ENCODE data around the gene ATRNL1. TPM values are rescaled to one million over a fixed set of nuclear protein-coding genes. Genes with fewer than 3 reads are reported as not detected.

ATRNL1 gene
- total and polyA plus RNA-seq, 2 experiments from 2014 or later: not detected

- in situ Hi-C loops (cut with MboI): no loop called here
- H3K4me1 ChIP-seq (ENCODE audit: insufficient read depth): no peaks in the 10 kb centered on the region
- H2AFZ ChIP-seq: no peak overlapping the region
- no peaks in the 10 kb centered on the region for H3F3A ChIP-seq (ENCODE audit: insufficient read depth)
- 43 to 50% methylated on average over 5 of the region's 5 CpGs for WGBS, 2 experiments (ENCODE audit: low coverage in 1 of 2, low lambda C conversion rate in 2 of 2, missing lambda C conversion rate in 2 of 2)
- no peaks in the 10 kb centered on the region for H4K20me1 ChIP-seq (ENCODE audit: insufficient read depth)
- H3K9me2 ChIP-seq (ENCODE audit: insufficient read depth): no peaks in the 10 kb centered on the region
- H3K9me3 ChIP-seq (ENCODE audit: low read depth): no peaks in the 10 kb centered on the region
- no peak overlapping the region for H3K27ac ChIP-seq
- DNase-seq: no peak
- H3K4me3 ChIP-seq: no peak overlapping the region
- H3K79me2 ChIP-seq (ENCODE audit: insufficient read depth): no peaks in the 10 kb centered on the region
- no peaks in the 10 kb centered on the region for H3K36me3 ChIP-seq (ENCODE audit: low read depth)
- TF ChIP-seq EZH2phosphoT487 (IDR thresholded peaks at IDR 0.05; ENCODE audit: insufficient read depth, low read depth) (no peak), EZH2 (IDR thresholded peaks at IDR 0.05; ENCODE audit: insufficient read depth, poor library complexity, severe bottlenecking) (no peak)
- no peaks in the 10 kb centered on the region for H3K27me3 ChIP-seq (replicated peaks; ENCODE audit: insufficient read depth)
- no peak overlapping the region for H3K4me2 ChIP-seq (ENCODE audit: unreplicated experiment)
- no peak overlapping the region for H3K9ac ChIP-seq
Observed at GRCh38 chr10:115163129-115163528, 70.0 kb downstream of the ATRNL1 start.

- no peaks in the 10 kb centered on the region for H3K27me3 ChIP-seq (replicated peaks; ENCODE audit: insufficient read depth)
- WGBS, 2 experiments (ENCODE audit: low coverage in 1 of 2, low lambda C conversion rate in 2 of 2, missing lambda C conversion rate in 2 of 2): 57 to 63% methylated on average over 2 of the region's 2 CpGs
- H3K27ac ChIP-seq: no peak overlapping the region
- no peaks in the 10 kb centered on the region for H4K20me1 ChIP-seq (ENCODE audit: insufficient read depth)
- TF ChIP-seq EZH2 (IDR thresholded peaks at IDR 0.05; ENCODE audit: insufficient read depth, poor library complexity, severe bottlenecking) (no peak), EZH2phosphoT487 (IDR thresholded peaks at IDR 0.05; ENCODE audit: insufficient read depth, low read depth) (no peak)
- no peaks in the 10 kb centered on the region for H3K79me2 ChIP-seq (ENCODE audit: insufficient read depth)
- H3K36me3 ChIP-seq (ENCODE audit: low read depth): no peaks in the 10 kb centered on the region
- no peak overlapping the region for H3K4me2 ChIP-seq (ENCODE audit: unreplicated experiment)
- H3K4me1 ChIP-seq (ENCODE audit: insufficient read depth): no peaks in the 10 kb centered on the region
- no peak overlapping the region for H3K4me3 ChIP-seq
- H3F3A ChIP-seq (ENCODE audit: insufficient read depth): no peaks in the 10 kb centered on the region
- H2AFZ ChIP-seq: no peak overlapping the region
- no peak for DNase-seq
- no peaks in the 10 kb centered on the region for H3K9me2 ChIP-seq (ENCODE audit: insufficient read depth)
- in situ Hi-C loops (cut with MboI): no loop called here
- H3K9me3 ChIP-seq (ENCODE audit: low read depth): no peaks in the 10 kb centered on the region
- no peak overlapping the region for H3K9ac ChIP-seq
Observed at GRCh38 chr10:115164220-115164619, 71.1 kb downstream of the ATRNL1 start.

- no peaks in the 10 kb centered on the region for H3K79me2 ChIP-seq (ENCODE audit: insufficient read depth)
- H3K9me3 ChIP-seq (ENCODE audit: low read depth): no peaks in the 10 kb centered on the region
- no peak for TF ChIP-seq EZH2 (IDR thresholded peaks at IDR 0.05; ENCODE audit: insufficient read depth, poor library complexity, severe bottlenecking)
- no peak for TF ChIP-seq EZH2phosphoT487 (IDR thresholded peaks at IDR 0.05; ENCODE audit: insufficient read depth, low read depth)
- no peaks in the 10 kb centered on the region for H3K4me1 ChIP-seq (ENCODE audit: insufficient read depth)
- no peak overlapping the region for H3K4me2 ChIP-seq (ENCODE audit: unreplicated experiment)
- H3F3A ChIP-seq (ENCODE audit: insufficient read depth): no peaks in the 10 kb centered on the region
- DNase-seq: no peak
- WGBS, 2 experiments (ENCODE audit: low coverage in 1 of 2, low lambda C conversion rate in 2 of 2, missing lambda C conversion rate in 2 of 2): 33 to 39% methylated on average over 2 of the region's 2 CpGs
- no peak overlapping the region for H2AFZ ChIP-seq
- H3K9me2 ChIP-seq (ENCODE audit: insufficient read depth): no peaks in the 10 kb centered on the region
- H3K4me3 ChIP-seq: no peak overlapping the region
- no peak overlapping the region for H3K9ac ChIP-seq
- no peak overlapping the region for H3K27ac ChIP-seq
- no peaks in the 10 kb centered on the region for H4K20me1 ChIP-seq (ENCODE audit: insufficient read depth)
- no peaks in the 10 kb centered on the region for H3K36me3 ChIP-seq (ENCODE audit: low read depth)
- H3K27me3 ChIP-seq (replicated peaks; ENCODE audit: insufficient read depth): no peaks in the 10 kb centered on the region
- in situ Hi-C loops (cut with MboI): no loop called here
Observed at GRCh38 chr10:115167751-115168150, 74.6 kb downstream of the ATRNL1 start.

- 0 to 3% methylated on average over 1 of the region's 1 CpG for WGBS, 2 experiments (ENCODE audit: low coverage in 1 of 2, low lambda C conversion rate in 2 of 2, missing lambda C conversion rate in 2 of 2)
- Histone ChIP-seq H3K36me3 (ENCODE audit: low read depth) (no peaks in the 10 kb centered on the region), H3K4me1 (ENCODE audit: insufficient read depth) (no peaks in the 10 kb centered on the region), H3K79me2 (ENCODE audit: insufficient read depth) (no peaks in the 10 kb centered on the region), H3K4me2 (ENCODE audit: unreplicated experiment) (no peak overlapping the region), H4K20me1 (ENCODE audit: insufficient read depth) (no peaks in the 10 kb centered on the region), H2AFZ (no peak overlapping the region), H3K9me2 (ENCODE audit: insufficient read depth) (no peaks in the 10 kb centered on the region), H3K9me3 (ENCODE audit: low read depth) (no peaks in the 10 kb centered on the region), H3K27me3 (replicated peaks; ENCODE audit: insufficient read depth) (no peaks in the 10 kb centered on the region), H3F3A (ENCODE audit: insufficient read depth) (no peaks in the 10 kb centered on the region), H3K9ac (no peak overlapping the region), H3K27ac (no peak overlapping the region), H3K4me3 (no peak overlapping the region)
- in situ Hi-C loops (cut with MboI): no loop called here
- no peak for TF ChIP-seq EZH2phosphoT487 (IDR thresholded peaks at IDR 0.05; ENCODE audit: insufficient read depth, low read depth)
- no peak for TF ChIP-seq EZH2 (IDR thresholded peaks at IDR 0.05; ENCODE audit: insufficient read depth, poor library complexity, severe bottlenecking)
- peak; percentile 33 for DNase-seq
Observed at GRCh38 chr10:115171392-115171960, 78.3 kb downstream of the ATRNL1 start.
